Heart left ventricle (tissue), 13 donors: ENCODE data around the gene VWA1.

Experiments
- CTCF ChIP-seq, 12 donors: fragments of 200-600 bp; sonication (generic) in 4 of 12; IDR thresholded peaks; one replicate each; pipeline versions ENCODE4 v1.5.0 to v1.8.0; 2018 to 2022; ENCODE audit warnings: antibody characterized with exemption in 12 of 12, mild to moderate bottlenecking in 5 of 12
- POLR2A ChIP-seq, 2 donors: fragments of 450-650 bp; IDR thresholded peaks; one replicate each; pipeline ENCODE4 v1.6.1; 2017; ENCODE audit warnings: antibody characterized with exemption in 2 of 2, mild to moderate bottlenecking in 2 of 2, moderate library complexity in 2 of 2
- donor health status: ischemic (EF 13 %, LVEDD 7.1; RV severe dilation, severe dysfunction).
- donor health status: DM: no; HTN: yes; CAD: no.
- donor health status: DM: no; HTN: no; CAD: no.
- donor health status: ischemic (EF 25% LVEDD 6.9; RV normal size, moderate dysfunction).
- donor health status: ischemic (EF 25% LVEDD 5.7; RV mildly dilated, moderate dysfunction).
- donor health status: ischemic (EF 35%, LVEDD 5.7; RV mildly dilated, moderate dysfunction).
- donor health status: nonischemic (EF 11% LVEDD 7.7; RV severe dilation, severe dysfunction).
- donor health status: DM: yes; HTN: yes; CAD: no.
- donor health status: PGD.
- donor health status: ischemic (EF 29% LVEDD 5.4; RV normal size, mild dysfunction).
- donor health status: nonischemic (EF 23%, LVEDD 6.1; RV moderate dilation, normal function).

GRCh38 chr1:1411626-1412025, 23.9 kb upstream of the VWA1 start:
- TF ChIP-seq CTCF (IDR thresholded peaks at IDR 0.05) (no peak), POLR2A (IDR thresholded peaks at IDR 0.05) (no peak)
